Endothelial cell of umbilical vein (primary cell): ENCODE data around the gene ELOB.

Source experiments
- CTCF ChIP-seq, 2 donors: IDR thresholded peaks; 1 replicate in 1 of 2; 2 replicates in 1 of 2; pipeline ENCODE4 v1.5.1; 2011; ENCODE audit warnings: low read length in 2 of 2, mild to moderate bottlenecking in 2 of 2, moderate library complexity in 2 of 2, control low read depth in 1 of 2, inconsistent platforms in 1 of 2, low read depth in 1 of 2; ENCODE audit not compliant: insufficient read depth in 1 of 2; ENCODE audit errors: extremely low read depth in 1 of 2
- EZH2 ChIP-seq: IDR thresholded peaks from 2 replicates; pipeline ENCODE4 v1.6.1; 2012; ENCODE audit warnings: borderline replicate concordance, low read depth, mild to moderate bottlenecking, moderate library complexity, low read length, inconsistent platforms; ENCODE audit not compliant: severe bottlenecking
- JUN ChIP-seq: IDR thresholded peaks from 2 replicates; pipeline ENCODE4 v1.6.1; 2011; ENCODE audit warnings: borderline replicate concordance, low read depth; ENCODE audit not compliant: insufficient read length, insufficient read depth
- POLR2A ChIP-seq: IDR thresholded peaks from 2 replicates; pipeline ENCODE4 v1.6.1; 2012; ENCODE audit warnings: low read depth, mild to moderate bottlenecking, control low read depth, low read length

GRCh38 chr16:2787961-2788360 lies 10.9 kb upstream of the ELOB start:
- TF ChIP-seq CTCF (IDR thresholded peaks at IDR 0.05; ENCODE audit: extremely low read depth in 1 of 2, insufficient read depth in 1 of 2, low read depth in 1 of 2, low read length in 2 of 2) = no peak
- no peak for TF ChIP-seq POLR2A
- TF ChIP-seq EZH2 = no peak
- TF ChIP-seq JUN = no peak
